Right atrium auricular region (tissue), 2 donors: ENCODE data around the gene EPB41L4A. TPM values are rescaled to one million over a fixed set of nuclear protein-coding genes. Genes with fewer than 3 reads are reported as not detected.
"Not testable (repeated sequence)": the region's sequence is repeated elsewhere in the genome, so short reads cannot be mapped to it uniquely, and the experiment has no call there.

Experiments used
- DNase-seq: peaks from one replicate; pipeline ENCODE4 v3.0.0-alpha.2; 2019; ENCODE audit warnings: low spot score
- H3K27ac ChIP-seq, 2 donors: fragments of 200-600 bp; sonication (generic); 1 replicate in 1 of 2; 2 replicates in 1 of 2; pipeline ENCODE4 v1.5.1; 2016 to 2019
- H3K27me3 ChIP-seq, 2 donors: fragments of 200-600 bp; sonication (generic); one replicate each; pipeline versions ENCODE4 v1.5.1 to v1.6.0; 2017 to 2019
- H3K36me3 ChIP-seq: fragments of 200-600 bp; sonication (generic); one replicate; pipeline ENCODE4 v1.5.1; 2016
- H3K4me1 ChIP-seq, 2 donors: fragments of 200-600 bp; sonication (generic); one replicate each; pipeline versions ENCODE4 v1.5.1 to v1.6.0; 2017 to 2019
- H3K4me3 ChIP-seq, 2 donors: fragments of 200-600 bp; sonication (generic); 1 replicate in 1 of 2; 2 replicates in 1 of 2; pipeline ENCODE4 v1.5.1; 2017 to 2019; ENCODE audit warnings: mild to moderate bottlenecking in 1 of 2, moderate library complexity in 1 of 2
- H3K9me3 ChIP-seq, 2 donors: fragments of 200-600 bp; sonication (generic); one replicate each; pipeline ENCODE4 v1.5.1; 2019
- CTCF ChIP-seq, 2 donors: fragments of 200-600 bp; sonication (generic); IDR thresholded peaks; one replicate each; pipeline ENCODE4 v1.5.1; 2019; ENCODE audit warnings: antibody characterized with exemption in 2 of 2
- total RNA-seq, 2 donors: library from RNA; depleted of rRNA; stranded (reverse); fragments of >200 nt; gene quantifications; one replicate each; pipeline ENCODE4 v1.1.0, GENCODE V29; 2016

Gene EPB41L4A
- total RNA-seq, 2 donors from 2014 or later, result 13.8 to 17.9 TPM

GRCh38 chr5:112436144-112436543 lies 17.1 kb upstream of the EPB41L4A start:
- Histone ChIP-seq H3K27ac (no peak overlapping the region), H3K4me1 (no peaks in the 10 kb centered on the region), H3K27me3 (no peaks in the 10 kb centered on the region), H3K4me3 (no peak overlapping the region), H3K36me3 (no peaks in the 10 kb centered on the region), H3K9me3 (peaks cover 0 to 10% of the 10 kb centered on the region in 2 donors)
- DNase-seq, result no peak
- no peak for TF ChIP-seq CTCF (IDR thresholded peaks at IDR 0.05)

GRCh38 chr5:112434641-112435040 lies 15.6 kb upstream of the EPB41L4A start:
- Histone ChIP-seq H3K27me3 (no peaks in the 10 kb centered on the region), H3K9me3 (no peaks in the 10 kb centered on the region), H3K4me3 (no peak overlapping the region), H3K36me3 (no peaks in the 10 kb centered on the region), H3K27ac (no peak overlapping the region), H3K4me1 (no peaks in the 10 kb centered on the region)
- no peak for DNase-seq
- TF ChIP-seq CTCF (IDR thresholded peaks at IDR 0.05), result no peak

- H3K4me1 ChIP-seq, H3K9me3 ChIP-seq, H3K27me3 ChIP-seq, DNase-seq, H3K27ac ChIP-seq, H3K36me3 ChIP-seq, H3K4me3 ChIP-seq: not testable (repeated sequence)
Observed at GRCh38 chr5:112426202-112426601, 7.1 kb upstream of the EPB41L4A start.

- Histone ChIP-seq H3K27me3 (no peaks in the 10 kb centered on the region), H3K4me1 (peaks cover 0 to 13% of the 10 kb centered on the region in 2 donors), H3K4me3 (peak overlapping the region; percentile 84 to 92), H3K9me3 (no peaks in the 10 kb centered on the region), H3K36me3 (no peaks in the 10 kb centered on the region), H3K27ac (peak overlapping the region; percentile 91)
- peak; percentile 85 for DNase-seq
- peak; percentile 89 to 97 for TF ChIP-seq CTCF (IDR thresholded peaks at IDR 0.05)
Observed at GRCh38 chr5:112419986-112420864, 1.1 kb upstream of the EPB41L4A start.

- Histone ChIP-seq H3K36me3 (no peaks in the 10 kb centered on the region), H3K4me1 (peaks cover 0 to 21% of the 10 kb centered on the region in 2 donors), H3K27ac (peak overlapping the region; percentile 91), H3K4me3 (peak overlapping the region; percentile 84 to 92), H3K27me3 (no peaks in the 10 kb centered on the region), H3K9me3 (no peaks in the 10 kb centered on the region)
- no peak for DNase-seq
- TF ChIP-seq CTCF (IDR thresholded peaks at IDR 0.05), result peak in 1 of 2 donors; percentile 14
Observed at GRCh38 chr5:112418659-112419163, 366 bp downstream of the EPB41L4A start.

GRCh38 chr5:112417931-112418658 lies 982 bp downstream of the EPB41L4A start:
- Histone ChIP-seq H3K27me3 (no peaks in the 10 kb centered on the region), H3K4me1 (peaks cover 0 to 25% of the 10 kb centered on the region in 2 donors), H3K4me3 (peak overlapping the region; percentile 84 to 92), H3K27ac (peak overlapping the region; percentile 91), H3K36me3 (no peaks in the 10 kb centered on the region), H3K9me3 (no peaks in the 10 kb centered on the region)
- TF ChIP-seq CTCF (IDR thresholded peaks at IDR 0.05), result no peak
- peak; percentile 73 for DNase-seq
